B cell (primary cell): Measurements from ENCODE around the gene TMEM158. TPM values are rescaled to one million over a fixed set of nuclear protein-coding genes. Genes with fewer than 3 reads are reported as not detected.

ENCODE experiments used
- ATAC-seq: fragments of 200-7000 bp; cut with Tn5 transposase; one replicate; pipeline ENCODE4 v1.10.0; 2021; ENCODE audit warnings: low read depth, mild to moderate bottlenecking, moderate number of reproducible peaks, moderate library complexity
- CTCF ChIA-PET: fragments of 350-600 bp; sonication (Branson Sonifier 250); formaldehyde crosslinking; loops from one replicate; lab custom pipeline; 2021; ENCODE audit warnings: antibody characterized with exemption, inconsistent platforms; lab: Charles Lee
- POLR2A ChIA-PET: fragments of 350-600 bp; sonication (Branson Sonifier 250); formaldehyde crosslinking; loops from one replicate; lab custom pipeline; 2021; ENCODE audit warnings: antibody characterized with exemption; lab: Charles Lee
- DNase-seq: peaks from one replicate; pipeline ENCODE4 v3.0.0; 2013
- H2AFZ ChIP-seq: 2 replicates; pipeline ENCODE4 v1.6.1; 2012; ENCODE audit warnings: mild to moderate bottlenecking, low read depth, low read length; ENCODE audit not compliant: insufficient read depth, poor library complexity, severe bottlenecking
- H3K27ac ChIP-seq, 2 donors: 1 replicate in 1 of 2; 2 replicates in 1 of 2; pipeline ENCODE4 v1.5.1; 2012 to 2013; ENCODE audit warnings: low read length in 2 of 2, mild to moderate bottlenecking in 2 of 2, moderate library complexity in 1 of 2
- H3K27me3 ChIP-seq, 4 experiments: fragments of 200-600 bp in 1 of 4; sonication (generic) in 1 of 4; replicated peaks in 1 of 4; 1 replicate in 2 of 4; 2 replicates in 2 of 4; pipeline versions ENCODE4 v1.6.1 to v1.7.0; 2013 to 2016; ENCODE audit warnings: low read length in 3 of 4, mild to moderate bottlenecking in 2 of 4, mixed read lengths in 1 of 4, moderate library complexity in 1 of 4; ENCODE audit not compliant: insufficient read depth in 4 of 4, control insufficient read depth in 3 of 4; ENCODE audit errors: control extremely low read depth in 1 of 4
- H3K36me3 ChIP-seq, 2 experiments: replicated peaks in 1 of 2; 1 replicate in 1 of 2; 2 replicates in 1 of 2; pipeline versions ENCODE4 v1.6.1 to v1.7.1; 2013; ENCODE audit warnings: low read length in 1 of 2; ENCODE audit not compliant: insufficient read depth in 2 of 2, control insufficient read depth in 1 of 2; ENCODE audit errors: control extremely low read depth in 1 of 2, extremely low read depth in 1 of 2
- H3K4me1 ChIP-seq, 2 donors: fragments of 200-600 bp in 1 of 2; sonication (generic) in 1 of 2; 1 replicate in 1 of 2; 2 replicates in 1 of 2; pipeline versions ENCODE4 v1.5.1 to v1.6.1; 2013 to 2017; ENCODE audit warnings: low read length in 2 of 2; ENCODE audit not compliant: control insufficient read depth in 2 of 2, insufficient read depth in 2 of 2
- H3K4me2 ChIP-seq: replicated peaks from 2 replicates; pipeline ENCODE3; 2012; ENCODE audit warnings: mild to moderate bottlenecking, low read depth, low read length; ENCODE audit not compliant: poor library complexity, severe bottlenecking
- H3K4me3 ChIP-seq, 5 experiments: fragments of 200-600 bp in 1 of 5; sonication (generic) in 1 of 5; 1 replicate in 3 of 5; 2 replicates in 2 of 5; pipeline versions ENCODE4 v1.5.1 to v1.7.0; 2011 to 2016; ENCODE audit warnings: low read length in 4 of 5, mild to moderate bottlenecking in 4 of 5, low read depth in 2 of 5, control low read depth in 1 of 5, moderate library complexity in 1 of 5; ENCODE audit not compliant: insufficient read depth in 1 of 5; ENCODE audit errors: control extremely low read depth in 1 of 5, extremely low read depth in 1 of 5
- H3K79me2 ChIP-seq: fragments of 200-600 bp; sonication (generic); one replicate; pipeline ENCODE4 v1.6.0; 2016; ENCODE audit warnings: low read length; ENCODE audit not compliant: control insufficient read depth, insufficient read depth
- H3K9ac ChIP-seq: fragments of 200-600 bp; sonication (generic); 2 replicates; pipeline ENCODE4 v1.6.1; 2017; ENCODE audit warnings: mild to moderate bottlenecking, low read length, moderate library complexity
- H3K9me3 ChIP-seq, 3 donors: one replicate each; pipeline versions ENCODE4 v1.6.1 to v1.7.1; 2013; ENCODE audit warnings: low read length in 2 of 3; ENCODE audit not compliant: control insufficient read depth in 2 of 3, insufficient read depth in 1 of 3; ENCODE audit errors: control extremely low read depth in 1 of 3
- H4K20me1 ChIP-seq: 2 replicates; pipeline ENCODE4 v1.6.0; 2012; ENCODE audit warnings: mild to moderate bottlenecking, low read length; ENCODE audit not compliant: insufficient read depth, control insufficient read depth, poor library complexity, severe bottlenecking
- H3K27ac Mint-ChIP-seq: one replicate; pipeline ENCODE4 v1.8.0; 2021; ENCODE audit warnings: mixed read lengths
- H3K27me3 Mint-ChIP-seq: one replicate; pipeline ENCODE4 v1.8.0; 2021; ENCODE audit warnings: mixed read lengths
- H3K4me1 Mint-ChIP-seq: one replicate; pipeline ENCODE4 v1.8.0; 2021; ENCODE audit warnings: mixed read lengths
- H3K4me3 Mint-ChIP-seq: one replicate; pipeline ENCODE4 v1.8.0; 2021; ENCODE audit warnings: mixed read lengths
- H3K9me3 Mint-ChIP-seq: one replicate; pipeline ENCODE4 v1.8.0; 2022; ENCODE audit warnings: mixed read lengths; ENCODE audit not compliant: insufficient read depth
- EZH2 ChIP-seq: IDR thresholded peaks from 2 replicates; pipeline ENCODE4 v1.6.1; 2012; ENCODE audit warnings: borderline replicate concordance, low read depth, mild to moderate bottlenecking, moderate library complexity, low read length; ENCODE audit not compliant: insufficient read depth, poor library complexity, severe bottlenecking
- WGBS: methylation state at CpG from one replicate; pipeline ENCODE4 v1.1.5; 2013; ENCODE audit warnings: missing lambda C conversion rate; ENCODE audit not compliant: insufficient coverage; 5-methylcytosine and 5-hydroxymethylcytosine counted together
- intact Hi-C: fragments of 100-400 bp; cut with micrococcal nuclease; formaldehyde crosslinking; loops from one replicate; pipeline ENCODE4 v1.10.0; 2022
- polyA plus RNA-seq: library from polyadenylated mRNA; depleted of rRNA; stranded (reverse); fragments of >200 nt; gene quantifications from 2 replicates; pipeline ENCODE4 v1.2.3, GENCODE V29; 2012
- total RNA-seq, 2 donors: library from RNA; stranded (reverse); fragments of 120-200 nt in 1 of 2; gene quantifications; 1 replicate in 1 of 2; 2 replicates in 1 of 2; pipeline versions ENCODE4 v1.2.3 to v1.2.4, GENCODE V29; 2013 to 2022
- TF ChIP-seq, protein P1 (sequence below): fragments of 200-600 bp; IDR thresholded peaks from one replicate; pipeline ENCODE4 v1.8.0; 2022; ENCODE audit warnings: antibody characterized with exemption, mild to moderate bottlenecking

The TMEM158 gene
- total and polyA plus RNA-seq, 2 donors (not counting 1 experiment from before 2014, with no cell fraction given) = not detected

DNA sequence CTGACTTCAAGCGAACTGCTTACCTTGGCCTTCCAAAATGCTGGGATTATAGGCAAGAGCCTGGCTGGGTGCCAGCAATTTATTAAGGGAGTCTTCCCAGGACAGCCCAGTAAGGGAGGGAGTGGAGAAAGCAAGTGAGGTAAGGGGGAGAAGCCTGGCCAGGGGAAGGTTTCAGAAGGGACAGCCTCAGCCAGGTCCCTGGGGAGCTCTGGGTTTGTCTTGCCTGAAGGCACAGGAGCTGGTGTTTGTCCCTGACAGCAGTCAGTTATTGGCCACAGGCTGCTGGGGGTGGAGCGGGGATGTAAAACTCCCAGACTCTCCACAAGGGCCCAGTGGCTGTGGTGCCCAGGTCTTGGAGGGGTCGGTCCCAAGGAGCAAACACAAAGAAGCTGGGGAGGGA lies 46.9 kb downstream of the TMEM158 start:
- no peak overlapping the region for H3K4me3 ChIP-seq
- H3K4me2 ChIP-seq = no peak overlapping the region
- H3K27ac ChIP-seq = no peak overlapping the region
- Mint-ChIP-seq H3K27me3 (peaks cover 16% of the 10 kb centered on the region), H3K4me3 (no peak overlapping the region), H3K4me1 (no peaks in the 10 kb centered on the region), H3K9me3 (no peaks in the 10 kb centered on the region), H3K27ac (no peak overlapping the region)
- no peaks in the 10 kb centered on the region for H3K27me3 ChIP-seq
- DNase-seq (no peak), ATAC-seq (no peak)
- no peaks in the 10 kb centered on the region for H3K9me3 ChIP-seq
- H3K9ac ChIP-seq = no peak overlapping the region
- no peaks in the 10 kb centered on the region for H3K4me1 ChIP-seq
- H4K20me1 ChIP-seq = no peaks in the 10 kb centered on the region
- 97% methylated on average over 3 of the region's 3 CpGs for WGBS
- no peaks in the 10 kb centered on the region for H3K79me2 ChIP-seq
- intact Hi-C loops = no loop called here
- TF ChIP-seq, protein P1, sequence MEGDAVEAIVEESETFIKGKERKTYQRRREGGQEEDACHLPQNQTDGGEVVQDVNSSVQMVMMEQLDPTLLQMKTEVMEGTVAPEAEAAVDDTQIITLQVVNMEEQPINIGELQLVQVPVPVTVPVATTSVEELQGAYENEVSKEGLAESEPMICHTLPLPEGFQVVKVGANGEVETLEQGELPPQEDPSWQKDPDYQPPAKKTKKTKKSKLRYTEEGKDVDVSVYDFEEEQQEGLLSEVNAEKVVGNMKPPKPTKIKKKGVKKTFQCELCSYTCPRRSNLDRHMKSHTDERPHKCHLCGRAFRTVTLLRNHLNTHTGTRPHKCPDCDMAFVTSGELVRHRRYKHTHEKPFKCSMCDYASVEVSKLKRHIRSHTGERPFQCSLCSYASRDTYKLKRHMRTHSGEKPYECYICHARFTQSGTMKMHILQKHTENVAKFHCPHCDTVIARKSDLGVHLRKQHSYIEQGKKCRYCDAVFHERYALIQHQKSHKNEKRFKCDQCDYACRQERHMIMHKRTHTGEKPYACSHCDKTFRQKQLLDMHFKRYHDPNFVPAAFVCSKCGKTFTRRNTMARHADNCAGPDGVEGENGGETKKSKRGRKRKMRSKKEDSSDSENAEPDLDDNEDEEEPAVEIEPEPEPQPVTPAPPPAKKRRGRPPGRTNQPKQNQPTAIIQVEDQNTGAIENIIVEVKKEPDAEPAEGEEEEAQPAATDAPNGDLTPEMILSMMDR = no peak
- no peak for TF ChIP-seq EZH2
- H2AFZ ChIP-seq = no peak overlapping the region
- no peaks in the 10 kb centered on the region for H3K36me3 ChIP-seq
- ChIA-PET POLR2A (no interaction called here), CTCF (no interaction called here)

DNA sequence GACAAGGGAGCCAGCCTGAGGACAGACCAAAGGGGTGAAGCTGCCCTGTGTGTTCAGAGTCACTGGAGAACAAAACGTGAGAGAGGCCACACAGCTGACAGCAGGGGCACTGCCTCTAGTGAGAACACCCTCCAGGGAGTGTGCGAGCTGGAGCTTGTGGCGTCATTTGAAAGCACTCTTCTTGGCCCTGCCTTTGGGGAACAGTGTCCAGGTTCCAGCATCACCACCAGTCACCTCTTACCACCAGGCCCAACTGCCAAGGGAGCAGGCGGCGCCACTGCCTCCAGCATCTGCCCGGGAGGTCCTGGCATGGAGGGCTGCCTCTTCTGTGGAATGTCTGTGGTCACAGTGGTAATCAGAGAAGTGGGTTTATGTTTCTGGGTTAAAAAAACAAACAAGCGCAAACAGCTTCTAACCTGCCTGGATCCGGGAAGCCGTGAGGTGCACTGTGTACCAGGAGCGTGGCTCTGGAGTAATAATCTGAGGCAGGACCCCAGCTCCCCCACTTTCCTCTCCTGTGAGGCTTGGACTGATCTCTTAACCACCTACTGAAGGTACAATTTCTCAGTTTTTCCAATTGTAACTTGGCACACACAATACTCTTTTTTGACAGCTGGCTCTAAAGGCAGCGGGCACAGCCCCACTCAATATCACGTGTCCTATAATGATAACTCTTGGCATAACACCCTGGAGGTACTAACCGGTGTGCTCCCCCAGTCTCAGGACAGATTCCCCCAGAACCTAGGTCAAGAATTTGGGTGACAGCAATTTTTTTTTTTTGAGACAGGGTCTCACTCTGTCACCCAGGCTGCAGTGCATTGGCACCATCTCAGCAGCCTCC lies 47.7 kb downstream of the TMEM158 start:
- ChIA-PET POLR2A (no interaction called here), CTCF (no interaction called here)
- Mint-ChIP-seq H3K4me1 (no peaks in the 10 kb centered on the region), H3K27ac (no peak overlapping the region), H3K9me3 (no peaks in the 10 kb centered on the region), H3K4me3 (no peak overlapping the region), H3K27me3 (peaks cover 16% of the 10 kb centered on the region)
- H4K20me1 ChIP-seq = no peaks in the 10 kb centered on the region
- intact Hi-C loops = no loop called here
- no peak overlapping the region for H3K9ac ChIP-seq
- no peaks in the 10 kb centered on the region for H3K36me3 ChIP-seq
- whole genome bisulfite sequencing = 87% methylated on average over 10 of the region's 13 CpGs
- no peaks in the 10 kb centered on the region for H3K9me3 ChIP-seq
- DNase-seq (no peak), ATAC-seq (no peak)
- H3K4me1 ChIP-seq = no peaks in the 10 kb centered on the region
- H3K4me3 ChIP-seq = no peak overlapping the region
- no peaks in the 10 kb centered on the region for H3K27me3 ChIP-seq
- no peak overlapping the region for H2AFZ ChIP-seq
- H3K4me2 ChIP-seq = no peak overlapping the region
- TF ChIP-seq, protein P1 = no peak
- no peak for TF ChIP-seq EZH2
- H3K79me2 ChIP-seq = no peaks in the 10 kb centered on the region
- H3K27ac ChIP-seq = no peak overlapping the region
